CD4-positive, alpha-beta T cell (primary cell): ENCODE results near the gene EVI5. TPM values are rescaled to one million over a fixed set of nuclear protein-coding genes. Genes with fewer than 3 reads are reported as not detected.

Experiments used
- ATAC-seq: fragments of 200-7000 bp; cut with Tn5 transposase; one replicate; pipeline ENCODE4 v1.10.0; 2022; ENCODE audit warnings: mild to moderate bottlenecking; ENCODE audit not compliant: poor library complexity
- CTCF ChIA-PET: fragments of 350-600 bp; sonication (Branson Sonifier 250); formaldehyde crosslinking; loops from one replicate; lab custom pipeline; 2021; ENCODE audit warnings: antibody characterized with exemption, inconsistent platforms; lab: Charles Lee
- POLR2A ChIA-PET: fragments of 350-600 bp; sonication (Branson Sonifier 250); formaldehyde crosslinking; loops from one replicate; lab custom pipeline; 2021; ENCODE audit warnings: antibody characterized with exemption, inconsistent platforms; lab: Charles Lee
- DNase-seq, 14 experiments: peaks; one replicate each; pipeline ENCODE4 v3.0.0-alpha.2; 2013 to 2020; ENCODE audit warnings: mixed read lengths in 2 of 14
- H3K27ac ChIP-seq, 2 donors: one replicate each; pipeline versions ENCODE4 v1.5.1 to v1.7.0; 2013; ENCODE audit warnings: low read length in 2 of 2, low read depth in 1 of 2, mild to moderate bottlenecking in 1 of 2
- H3K27me3 ChIP-seq, 2 experiments: 1 replicate in 1 of 2; 2 replicates in 1 of 2; pipeline versions ENCODE4 v1.6.1 to v1.7.0; 2013; ENCODE audit warnings: low read length in 2 of 2, control low read depth in 1 of 2, mild to moderate bottlenecking in 1 of 2, moderate library complexity in 1 of 2; ENCODE audit not compliant: insufficient read depth in 2 of 2, control insufficient read depth in 1 of 2
- H3K36me3 ChIP-seq: one replicate; pipeline ENCODE4 v1.6.1; 2013; ENCODE audit warnings: low read length, control low read depth; ENCODE audit not compliant: insufficient read depth
- H3K4me1 ChIP-seq: one replicate; pipeline ENCODE4 v1.6.1; 2013; ENCODE audit warnings: low read length, control low read depth; ENCODE audit not compliant: insufficient read depth
- H3K4me3 ChIP-seq: one replicate; pipeline ENCODE4 v1.5.1; 2013; ENCODE audit warnings: mild to moderate bottlenecking, low read length, moderate library complexity
- H3K9me3 ChIP-seq, 2 experiments: 1 replicate in 1 of 2; 2 replicates in 1 of 2; pipeline versions ENCODE4 v1.6.1 to v1.7.0; 2013; ENCODE audit warnings: low read length in 2 of 2, mild to moderate bottlenecking in 2 of 2, control low read depth in 1 of 2, moderate library complexity in 1 of 2; ENCODE audit not compliant: control insufficient read depth in 1 of 2, insufficient read depth in 1 of 2
- H3K27ac Mint-ChIP-seq: one replicate; pipeline ENCODE4 v1.8.0; 2020; ENCODE audit warnings: mixed read lengths
- H3K27me3 Mint-ChIP-seq: one replicate; pipeline ENCODE4 v1.8.0; 2021; ENCODE audit warnings: mixed read lengths
- H3K36me3 Mint-ChIP-seq: one replicate; pipeline ENCODE4 v1.8.0; 2021; ENCODE audit warnings: low read depth, mixed read lengths
- H3K4me1 Mint-ChIP-seq: one replicate; pipeline ENCODE4 v1.8.0; 2021; ENCODE audit warnings: low read depth, mixed read lengths
- H3K4me3 Mint-ChIP-seq: one replicate; pipeline ENCODE4 v1.8.0; 2020; ENCODE audit warnings: mild to moderate bottlenecking, mixed read lengths
- H3K9me3 Mint-ChIP-seq: one replicate; pipeline ENCODE4 v1.8.0; 2020; ENCODE audit warnings: mixed read lengths
- CTCF ChIP-seq: fragments of 200-600 bp; IDR thresholded peaks from one replicate; pipeline ENCODE4 v1.8.0; 2022; ENCODE audit warnings: antibody characterized with exemption, mild to moderate bottlenecking
- intact Hi-C, 2 experiments: fragments of 100-400 bp; cut with DNase I in 1 of 2; cut with micrococcal nuclease in 1 of 2; formaldehyde crosslinking; loops; one replicate each; pipeline versions ENCODE4 v1.15.1 to v1.9.0; 2023 to 2025; cut with DNase I, micrococcal nuclease
- total RNA-seq, 174 experiments: library from RNA in 2 of 174; stranded (reverse) in 2 of 174; gene quantifications; one replicate each; pipeline ENCODE4 v1.2.3 and lab custom pipeline; 2021 to 2026

EVI5 gene
- total RNA-seq, 2 experiments from 2014 or later: 1.8 to 2.0 TPM

GRCh38 chr1:92572520-92572919, 212.4 kb downstream of the EVI5 start:
- Histone ChIP-seq H3K27me3 (no peaks in the 10 kb centered on the region), H3K4me1 (no peaks in the 10 kb centered on the region), H3K27ac (no peak overlapping the region), H3K36me3 (no peaks in the 10 kb centered on the region), H3K9me3 (no peaks in the 10 kb centered on the region), H3K4me3 (no peak overlapping the region)
- Mint-ChIP-seq H3K9me3 (no peaks in the 10 kb centered on the region), H3K36me3 (no peaks in the 10 kb centered on the region), H3K4me3 (no peak overlapping the region), H3K27me3 (no peaks in the 10 kb centered on the region), H3K27ac (no peak overlapping the region), H3K4me1 (peaks cover 10% of the 10 kb centered on the region)
- intact Hi-C loops: no loop called here
- CTCF ChIA-PET: no interaction called here
- POLR2A ChIA-PET: no interaction called here
- DNase-seq: no peak
- ATAC-seq: no peak
- no peak for TF ChIP-seq CTCF

GRCh38 chr1:92571578-92571977, 213.3 kb downstream of the EVI5 start:
- intact Hi-C loops: no loop called here
- Histone ChIP-seq H3K27me3 (no peaks in the 10 kb centered on the region), H3K9me3 (no peaks in the 10 kb centered on the region), H3K27ac (no peak overlapping the region), H3K4me3 (no peak overlapping the region), H3K36me3 (no peaks in the 10 kb centered on the region), H3K4me1 (no peaks in the 10 kb centered on the region)
- H3K4me1 Mint-ChIP-seq: peaks cover 6% of the 10 kb centered on the region
- ChIA-PET POLR2A (no interaction called here), CTCF (interaction anchor here (1.1 kb wide), 1 partner anchor 27 kb away, joined by 3 read pairs; no protein-coding TSS in a partner anchor)
- H3K4me3 Mint-ChIP-seq: no peak overlapping the region
- H3K36me3 Mint-ChIP-seq: no peaks in the 10 kb centered on the region
- ATAC-seq (no peak), DNase-seq (no peak)
- TF ChIP-seq CTCF: no peak
- no peak overlapping the region for H3K27ac Mint-ChIP-seq
- H3K27me3 Mint-ChIP-seq: no peaks in the 10 kb centered on the region
- H3K9me3 Mint-ChIP-seq: no peaks in the 10 kb centered on the region

- ATAC-seq (no peak), DNase-seq (no peak)
- intact Hi-C loops: no loop called here
- H3K9me3 Mint-ChIP-seq: no peaks in the 10 kb centered on the region
- H3K27me3 Mint-ChIP-seq: no peaks in the 10 kb centered on the region
- no peak overlapping the region for H3K4me3 Mint-ChIP-seq
- Histone ChIP-seq H3K27me3 (no peaks in the 10 kb centered on the region), H3K27ac (no peak overlapping the region), H3K4me1 (no peaks in the 10 kb centered on the region), H3K9me3 (no peaks in the 10 kb centered on the region), H3K4me3 (no peak overlapping the region), H3K36me3 (no peaks in the 10 kb centered on the region)
- H3K4me1 Mint-ChIP-seq: no peaks in the 10 kb centered on the region
- no peaks in the 10 kb centered on the region for H3K36me3 Mint-ChIP-seq
- ChIA-PET POLR2A (no interaction called here), CTCF (no interaction called here)
- no peak overlapping the region for H3K27ac Mint-ChIP-seq
- TF ChIP-seq CTCF: no peak
Observed at GRCh38 chr1:92567211-92567868, 217.6 kb downstream of the EVI5 start.
